GM04504 (cell line): Measurements from ENCODE around the gene LTBP1.
"Not testable (repeated sequence)": the region's sequence is repeated elsewhere in the genome, so short reads cannot be mapped to it uniquely, and the experiment has no call there.

Source experiments
- DNase-seq: peaks from one replicate; pipeline ENCODE4 v3.0.0-alpha.2; 2012; ENCODE audit warnings: low read depth

The LTBP1 gene

GRCh38 chr2:33383855-33384598 lies 437.3 kb downstream of the LTBP1 start:
- DNase-seq: no peak

DNA sequence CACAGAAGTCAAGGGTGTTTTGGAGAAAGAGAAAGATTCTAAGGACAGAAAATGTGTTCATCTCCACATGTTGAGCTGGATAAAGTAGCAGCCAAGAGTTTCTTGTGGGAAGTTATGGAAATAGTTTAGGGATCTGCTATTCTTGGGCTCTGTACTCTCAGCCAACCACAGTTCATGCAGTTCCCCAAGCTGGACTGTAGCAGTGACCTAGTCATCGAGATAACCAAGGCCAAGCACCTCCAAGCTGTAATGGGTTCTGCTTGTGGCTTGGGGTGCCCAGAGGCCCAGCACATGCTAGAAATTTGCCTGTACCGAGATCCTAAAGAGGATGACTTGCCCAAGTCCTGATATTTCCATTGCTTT lies 437.8 kb downstream of the LTBP1 start:
- no peak for DNase-seq

DNA sequence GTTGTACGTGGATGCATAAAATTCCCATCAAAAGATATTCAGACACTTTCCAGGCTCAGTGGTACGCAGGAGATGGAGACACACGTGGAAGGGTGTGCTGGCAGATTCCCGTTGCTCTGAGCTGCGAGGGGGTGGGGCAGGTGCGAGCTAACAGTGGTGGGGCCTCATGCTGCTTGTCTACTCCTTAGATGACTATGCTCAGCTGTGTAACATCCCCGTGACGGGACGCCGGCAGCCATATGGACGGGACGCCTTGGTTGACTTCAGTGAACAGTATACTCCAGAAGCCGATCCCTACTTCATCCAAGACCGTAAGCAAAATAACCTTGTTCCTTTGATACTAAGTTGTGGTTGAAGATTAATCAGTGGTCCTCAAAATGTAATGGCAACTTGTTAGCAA lies 442.2 kb downstream of the LTBP1 start:
- DNase-seq: no peak

- not testable (repeated sequence) for DNase-seq
These were observed 442.9 kb downstream of the LTBP1 start for GRCh38 chr2:33389695-33390094.

- no peak for DNase-seq
These were observed 444.9 kb downstream of the LTBP1 start for GRCh38 chr2:33391529-33392255.

GRCh38 chr2:33392366-33392765 lies 445.6 kb downstream of the LTBP1 start:
- no peak for DNase-seq

- no peak for DNase-seq
These were observed 448.3 kb downstream of the LTBP1 start for GRCh38 chr2:33395034-33395433.

DNA sequence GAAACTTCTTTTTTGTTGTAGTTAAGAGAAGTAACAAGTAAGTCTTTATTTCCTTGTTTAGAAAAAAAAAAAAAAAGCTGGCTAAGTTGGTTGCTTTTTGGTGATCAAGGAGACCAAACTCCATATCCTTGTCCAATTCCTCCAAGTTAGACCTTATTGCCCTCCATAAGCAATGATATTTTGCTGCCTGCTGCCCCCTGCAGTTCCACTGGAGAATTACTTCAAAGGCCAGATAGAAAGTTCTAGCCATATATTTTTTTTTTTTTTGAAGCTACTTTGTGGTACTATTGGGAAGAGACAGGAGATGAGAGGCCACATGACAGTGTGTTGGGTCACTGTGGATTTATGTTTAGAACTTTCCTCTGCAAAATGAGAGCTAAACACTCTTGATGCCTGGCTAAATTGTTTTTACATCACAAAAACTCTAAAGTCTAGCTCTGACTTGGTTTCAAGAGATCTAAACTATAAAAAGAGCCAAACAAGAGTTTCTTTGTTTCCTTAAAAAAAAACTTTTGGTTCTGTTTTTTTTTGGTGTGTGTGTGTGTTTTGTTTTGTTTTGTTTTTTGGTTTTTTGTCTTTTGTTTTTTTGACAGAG lies 449.0 kb downstream of the LTBP1 start:
- no peak for DNase-seq

DNA sequence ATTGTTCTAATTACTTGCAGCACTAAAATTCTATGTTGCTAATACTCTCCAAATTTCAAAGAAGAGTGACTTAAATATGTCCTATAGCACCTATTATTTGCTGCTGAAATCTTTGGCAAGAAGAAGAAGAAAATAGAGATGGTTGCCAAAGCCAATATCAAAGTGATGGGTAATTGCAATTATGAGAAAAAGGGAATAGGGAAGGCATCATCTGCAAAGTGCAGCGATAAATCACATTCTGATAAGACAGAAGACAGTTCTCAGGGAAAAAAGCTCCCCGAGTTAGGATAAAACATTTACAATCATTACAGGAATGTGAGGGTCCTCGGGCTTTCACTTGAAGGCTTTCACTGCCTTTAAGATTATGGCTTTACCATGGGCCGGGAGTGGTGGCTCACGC lies 457.6 kb downstream of the LTBP1 start:
- no peak for DNase-seq

DNA sequence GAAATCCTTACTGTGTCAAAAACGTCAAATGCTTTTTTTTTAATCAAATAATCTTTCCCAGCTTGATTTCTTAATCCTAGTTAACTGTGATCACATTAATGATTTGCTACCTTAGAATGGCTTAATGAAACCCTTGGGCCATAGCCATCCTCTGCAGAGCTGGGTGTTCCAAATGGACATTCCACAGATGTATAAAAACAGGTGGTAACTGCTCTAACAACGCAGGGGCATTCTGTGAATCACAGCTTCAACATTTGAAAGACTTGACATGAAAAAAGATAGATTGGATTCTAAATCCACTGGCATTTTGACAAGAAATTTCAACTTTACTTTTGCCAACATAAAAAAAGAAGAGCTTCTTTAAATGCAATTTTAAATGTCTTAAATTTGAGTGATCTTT lies 459.9 kb downstream of the LTBP1 start:
- DNase-seq: no peak

- no peak for DNase-seq
These were observed 461.4 kb downstream of the LTBP1 start for GRCh38 chr2:33408109-33408508.

GRCh38 chr2:33409417-33409955 lies 462.7 kb downstream of the LTBP1 start:
- no peak for DNase-seq

DNA sequence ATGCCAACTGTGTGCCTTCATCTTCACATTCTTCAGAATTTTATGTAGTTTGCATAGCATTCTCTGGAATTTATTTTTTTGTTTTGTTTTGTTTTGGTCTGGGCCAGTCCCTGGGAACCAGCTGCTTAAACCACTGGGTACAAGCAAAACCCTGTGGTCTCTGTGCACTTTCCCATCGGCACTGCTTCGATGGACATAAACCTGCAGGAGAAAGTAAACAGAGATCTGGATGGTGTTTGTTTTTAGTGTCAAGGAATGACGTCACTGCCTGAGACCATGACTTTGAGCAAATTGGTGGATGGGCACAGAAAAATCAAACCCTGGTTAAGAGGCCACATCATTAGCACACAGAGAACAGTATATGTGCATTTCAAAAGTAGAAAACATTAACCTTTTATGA lies 465.0 kb downstream of the LTBP1 start:
- peak; percentile 38 for DNase-seq

- peak; percentile 26 for DNase-seq
These were observed 466.2 kb downstream of the LTBP1 start for GRCh38 chr2:33412920-33413319.

DNA sequence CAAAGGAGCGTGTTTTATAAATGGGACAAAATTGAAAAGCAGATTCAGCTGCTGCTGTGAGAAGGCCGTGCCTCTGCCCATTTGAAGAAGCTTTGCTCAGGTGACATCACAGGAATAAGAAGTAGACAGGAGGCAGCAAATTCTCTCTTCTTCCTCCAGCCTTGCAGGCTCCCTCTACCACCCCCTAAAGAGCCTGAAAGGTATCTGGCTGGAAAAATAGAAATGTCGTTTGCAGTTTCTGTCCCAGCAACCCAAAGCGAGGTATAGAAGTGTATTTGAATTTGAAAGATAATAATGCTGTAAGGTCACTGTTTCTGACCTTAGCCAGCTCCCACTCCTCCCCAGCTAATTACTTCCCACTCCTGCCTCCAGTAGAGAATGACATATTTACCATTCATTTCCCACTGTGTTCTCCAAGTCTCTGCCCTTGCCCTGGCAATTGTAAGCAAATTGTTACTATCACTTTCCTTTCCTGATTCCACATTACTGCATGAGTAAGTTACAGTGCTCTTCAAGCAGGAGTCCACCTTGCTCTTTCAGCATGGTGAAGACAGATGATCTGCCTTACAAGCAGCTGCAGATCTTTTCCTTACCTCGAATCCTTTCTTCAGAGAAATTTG lies 472.9 kb downstream of the LTBP1 start:
- DNase-seq: no peak

- DNase-seq: no peak
These were observed 474.0 kb downstream of the LTBP1 start for GRCh38 chr2:33420726-33421125.

DNA sequence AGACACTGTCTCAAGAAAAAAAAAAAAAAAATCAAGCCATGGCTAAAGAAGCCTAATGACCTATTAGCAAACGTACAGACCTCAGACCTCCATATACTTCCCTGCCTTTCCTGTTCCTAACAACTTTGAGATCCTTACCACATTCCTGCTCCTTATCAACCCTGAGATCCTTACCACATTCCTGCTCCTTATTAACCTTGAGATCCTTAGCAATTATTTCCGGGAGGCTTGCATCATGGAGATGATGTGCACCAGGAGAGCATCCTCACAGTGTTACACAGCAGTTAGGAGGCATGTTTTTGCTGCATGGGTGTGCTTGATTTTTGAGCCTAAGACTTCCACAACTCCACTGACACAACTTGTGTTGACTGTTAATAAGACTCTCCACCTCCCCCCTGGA lies 475.1 kb downstream of the LTBP1 start:
- DNase-seq: no peak

DNA sequence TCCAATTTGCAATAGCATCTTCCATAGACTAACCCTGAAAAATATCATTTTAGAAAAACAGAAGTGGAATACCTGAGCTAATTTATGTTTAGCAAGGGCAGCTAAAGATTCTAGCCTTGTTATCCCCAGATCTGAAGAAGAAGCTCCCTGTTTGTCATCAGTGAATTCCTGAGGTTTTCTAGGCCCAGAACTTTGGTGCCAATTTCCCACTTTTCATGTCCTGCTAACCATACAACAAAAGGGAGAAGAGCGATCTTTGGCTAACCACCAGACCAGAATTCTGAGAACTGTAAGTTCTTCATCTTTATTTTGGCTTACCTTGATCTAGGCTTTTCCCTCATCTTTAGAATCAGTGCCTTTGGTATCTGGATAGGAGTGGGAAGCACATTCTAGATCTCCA lies 478.4 kb downstream of the LTBP1 start:
- no peak for DNase-seq

DNA sequence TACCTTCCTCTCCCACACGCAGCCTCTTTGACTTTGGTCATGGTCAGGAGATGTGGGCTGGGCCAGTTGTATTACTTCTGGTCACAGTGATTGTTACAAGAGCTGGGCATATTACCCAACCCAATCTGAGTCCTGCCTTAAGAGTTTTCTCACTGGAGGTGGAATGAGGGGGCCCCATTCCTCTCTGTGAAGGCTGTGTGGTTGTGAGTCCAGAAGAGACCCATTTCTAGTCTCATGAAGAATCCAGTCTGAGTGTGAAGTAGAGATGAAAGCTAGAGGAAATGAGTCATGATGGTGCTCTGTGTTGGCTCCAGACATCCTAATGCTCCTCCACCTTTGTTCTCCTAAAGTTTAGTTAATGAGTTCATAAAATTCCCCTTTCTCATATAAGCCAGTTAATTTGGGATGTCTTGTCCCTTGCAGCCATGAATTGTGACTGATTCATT lies 478.9 kb downstream of the LTBP1 start:
- no peak for DNase-seq

GRCh38 chr2:33426666-33427231 lies 480.0 kb downstream of the LTBP1 start:
- DNase-seq: no peak

DNA sequence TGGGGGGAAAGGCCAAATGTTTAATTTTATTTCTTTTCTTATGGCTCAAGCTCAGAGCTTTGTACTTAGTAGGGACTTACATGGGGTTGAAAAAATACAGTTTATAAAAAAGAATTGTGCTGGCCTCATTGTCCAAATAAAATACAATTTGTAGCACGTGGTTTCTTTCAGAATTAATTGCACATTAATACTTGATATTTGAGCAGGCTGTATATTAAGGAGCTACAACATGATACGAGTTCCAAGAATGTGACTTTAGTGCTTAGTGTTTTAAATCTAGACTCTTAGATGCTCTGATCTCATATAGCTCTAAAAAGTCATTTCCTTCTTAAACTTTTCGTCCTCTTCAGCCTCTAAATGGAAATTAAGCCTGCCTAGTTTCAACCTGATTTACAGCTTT lies 483.3 kb downstream of the LTBP1 start:
- DNase-seq: no peak

GRCh38 chr2:33430856-33431255 lies 484.1 kb downstream of the LTBP1 start:
- no peak for DNase-seq
